T-helper 17 cell (primary cell): ENCODE data around the gene PVR. TPM values are rescaled to one million over a fixed set of nuclear protein-coding genes. Genes with fewer than 3 reads are reported as not detected.
"Not testable (repeated sequence)": the region's sequence is repeated elsewhere in the genome, so short reads cannot be mapped to it uniquely, and the experiment has no call there.

ENCODE experiments used
- ATAC-seq: fragments of 150-1000 bp; cut with Tn5 transposase; 2 replicates; pipeline ENCODE4 v1.10.0; 2021; ENCODE audit warnings: mild to moderate bottlenecking, moderate library complexity
- DNase-seq, 3 donors: peaks; one replicate each; pipeline versions ENCODE4 v3.0.0 to v3.0.0-alpha.2; 2020 to 2021
- H3K9me3 ChIP-seq: one replicate; pipeline ENCODE4 v1.7.0; 2013; ENCODE audit warnings: low read length, mild to moderate bottlenecking; ENCODE audit not compliant: control insufficient read depth, poor library complexity, severe bottlenecking
- H3K27ac Mint-ChIP-seq: one replicate; pipeline ENCODE4 v1.8.0; 2022; ENCODE audit warnings: mild to moderate bottlenecking, moderate library complexity, mixed read lengths
- H3K27me3 Mint-ChIP-seq: one replicate; pipeline ENCODE4 v1.8.0; 2022; ENCODE audit warnings: mixed read lengths
- H3K36me3 Mint-ChIP-seq: one replicate; pipeline ENCODE4 v1.8.0; 2022; ENCODE audit warnings: low read depth, mixed read lengths
- H3K4me1 Mint-ChIP-seq: one replicate; pipeline ENCODE4 v1.8.0; 2022; ENCODE audit warnings: mild to moderate bottlenecking, mixed read lengths
- H3K4me3 Mint-ChIP-seq: one replicate; pipeline ENCODE4 v1.8.0; 2022; ENCODE audit warnings: mild to moderate bottlenecking, moderate library complexity, mixed read lengths
- total RNA-seq, 4 donors: library from RNA in 2 of 4; stranded (reverse) in 2 of 4; gene quantifications; one replicate each; pipeline ENCODE4 v1.2.3 and lab custom pipeline; 2022 to 2026

The PVR gene
- total RNA-seq, 2 donors from 2014 or later, result 0.70 to 0.94 TPM

GRCh38 chr19:44609219-44609618 is 34.5 kb upstream of the PVR start:
- DNase-seq (no peak), ATAC-seq (no peak)
- Mint-ChIP-seq H3K36me3 (no peaks in the 10 kb centered on the region), H3K27me3 (peaks cover 28% of the 10 kb centered on the region), H3K27ac (peak overlapping the region; percentile 3), H3K4me3 (no peak overlapping the region), H3K4me1 (no peaks in the 10 kb centered on the region)
- no peaks in the 10 kb centered on the region for H3K9me3 ChIP-seq

DNA sequence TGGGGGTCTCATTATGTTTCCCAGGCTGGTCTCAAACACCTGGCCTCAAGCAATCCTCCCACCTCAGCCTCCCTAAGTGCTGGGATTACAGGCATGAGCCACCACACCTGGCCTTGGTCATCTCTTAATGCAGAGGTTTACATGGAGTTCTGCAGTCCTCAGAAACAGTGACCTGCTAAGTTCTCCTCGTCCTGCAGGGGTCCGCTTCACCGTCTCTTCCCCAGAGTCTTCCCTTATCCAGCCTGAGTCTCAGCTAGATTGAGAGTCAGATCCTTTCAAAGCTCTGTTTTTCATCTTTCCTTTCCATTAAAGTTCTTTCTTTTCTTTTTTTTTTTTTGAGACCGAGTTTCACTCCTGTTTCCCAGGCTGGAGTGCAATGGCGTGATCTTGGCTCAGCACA is 33.2 kb upstream of the PVR start:
- not testable (repeated sequence) for H3K27ac Mint-ChIP-seq, H3K36me3 Mint-ChIP-seq, H3K4me3 Mint-ChIP-seq

DNA sequence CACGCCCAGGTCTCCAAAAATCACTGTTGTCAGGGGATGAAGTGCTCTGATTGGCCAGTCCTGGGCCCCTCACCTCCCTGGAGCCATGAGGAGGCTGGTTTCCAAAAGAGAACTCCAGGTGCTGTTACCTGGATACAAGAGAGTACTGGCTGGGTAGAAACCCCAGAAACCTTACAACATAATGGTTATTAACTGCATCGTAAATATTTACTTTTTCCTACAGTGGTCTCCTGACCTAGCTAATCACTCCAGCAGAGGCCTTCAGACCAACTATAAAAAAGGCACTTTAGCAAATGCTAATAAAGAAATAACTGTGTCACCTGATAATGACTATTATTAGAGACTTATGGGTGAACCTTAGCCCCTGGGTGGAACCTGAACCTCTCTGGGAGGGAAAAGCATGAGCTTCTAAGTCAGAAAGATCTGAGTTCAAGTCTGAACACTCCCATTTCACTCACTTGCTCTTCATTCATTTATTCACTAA is 31.9 kb upstream of the PVR start:
- H3K4me3 Mint-ChIP-seq, result no peak overlapping the region
- no peaks in the 10 kb centered on the region for H3K9me3 ChIP-seq
- ATAC-seq (no peak), DNase-seq (no peak)
- no peaks in the 10 kb centered on the region for H3K36me3 Mint-ChIP-seq
- H3K27ac Mint-ChIP-seq, result no peak overlapping the region
- peaks cover 23% of the 10 kb centered on the region for H3K27me3 Mint-ChIP-seq
- H3K4me1 Mint-ChIP-seq, result no peaks in the 10 kb centered on the region

More for the DNA sequence above, 33.2 kb upstream of the PVR start:
- not testable (repeated sequence) for H3K4me1 Mint-ChIP-seq, ATAC-seq, H3K9me3 ChIP-seq, DNase-seq
- peaks cover 23% of the 10 kb centered on the region for H3K27me3 Mint-ChIP-seq

GRCh38 chr19:44613295-44614178 is 30.2 kb upstream of the PVR start, which contains the start of gene IGSF23:
Gene IGSF23 (plus strand): TSS chr19:44613563. CDS start chr19:44613646, 83 bp downstream.
- no peak for DNase-seq
- H3K9me3 ChIP-seq, result no peaks in the 10 kb centered on the region

DNA sequence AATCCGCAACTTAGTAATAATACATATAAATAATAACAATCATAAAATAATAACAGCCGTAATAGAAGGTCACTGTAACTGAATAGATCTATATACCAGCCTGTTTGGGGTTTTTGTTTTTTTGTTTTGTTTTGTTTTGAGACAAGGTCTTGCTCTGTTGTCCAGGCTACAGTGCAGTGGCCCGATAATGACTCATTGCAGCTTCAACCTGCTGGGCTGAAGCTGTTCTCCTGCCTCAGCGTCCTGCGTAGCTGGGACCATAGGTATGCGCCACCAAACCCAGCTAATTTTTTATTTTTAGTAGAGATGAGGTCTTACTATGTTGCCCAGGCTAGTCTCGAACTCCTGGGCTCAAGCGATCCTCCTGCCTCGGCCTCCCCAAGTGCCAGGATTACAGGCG is 29.4 kb upstream of the PVR start:
- ATAC-seq, result no peak
- H3K4me3 Mint-ChIP-seq, result no peak overlapping the region
- H3K4me1 Mint-ChIP-seq, result no peaks in the 10 kb centered on the region
- peaks cover 18% of the 10 kb centered on the region for H3K27me3 Mint-ChIP-seq
- DNase-seq, result no peak
- no peaks in the 10 kb centered on the region for H3K36me3 Mint-ChIP-seq
- no peaks in the 10 kb centered on the region for H3K9me3 ChIP-seq
- no peak overlapping the region for H3K27ac Mint-ChIP-seq

More at GRCh38 chr19:44613295-44614178, 30.2 kb upstream of the PVR start, which contains the start of gene IGSF23:
- no peak within 1 kb of the TSS for H3K4me3 Mint-ChIP-seq
- H3K27ac Mint-ChIP-seq, result no peak within 1 kb of the TSS
- H3K27me3 Mint-ChIP-seq, result peaks cover 23% of the 10 kb centered on the region
- ATAC-seq, result no peak
- H3K36me3 Mint-ChIP-seq, result no peaks in the 10 kb centered on the region
- H3K4me1 Mint-ChIP-seq, result no peaks in the 10 kb centered on the region

DNA sequence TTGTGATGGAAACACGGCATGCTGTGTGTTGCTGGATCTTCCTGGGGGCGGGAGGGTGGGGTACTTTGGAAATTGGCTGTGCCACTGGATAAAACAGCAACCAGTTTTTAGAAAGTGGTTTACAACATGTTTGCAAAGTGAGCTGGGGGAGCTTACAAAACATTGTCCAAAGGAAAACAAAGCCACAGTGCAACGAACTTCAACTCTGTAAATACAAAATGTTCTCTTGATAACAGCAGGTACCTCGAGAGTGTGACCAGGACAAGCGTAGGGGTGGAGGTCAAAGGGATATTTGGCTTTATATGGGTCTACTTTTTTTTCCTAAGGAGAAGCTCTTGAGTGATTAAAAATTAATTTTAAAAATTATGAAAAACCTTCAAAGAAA is 27.9 kb upstream of the PVR start:
- H3K4me3 Mint-ChIP-seq, result no peak overlapping the region
- no peaks in the 10 kb centered on the region for H3K9me3 ChIP-seq
- ATAC-seq (no peak), DNase-seq (no peak)
- H3K36me3 Mint-ChIP-seq, result no peaks in the 10 kb centered on the region
- H3K27ac Mint-ChIP-seq, result no peak overlapping the region
- peaks cover 10% of the 10 kb centered on the region for H3K27me3 Mint-ChIP-seq
- H3K4me1 Mint-ChIP-seq, result no peaks in the 10 kb centered on the region

- H3K36me3 Mint-ChIP-seq, result no peaks in the 10 kb centered on the region
- ATAC-seq (no peak), DNase-seq (no peak)
- H3K4me3 Mint-ChIP-seq, result no peak overlapping the region
- H3K27me3 Mint-ChIP-seq, result peaks cover 4% of the 10 kb centered on the region
- H3K9me3 ChIP-seq, result no peaks in the 10 kb centered on the region
- no peak overlapping the region for H3K27ac Mint-ChIP-seq
- no peaks in the 10 kb centered on the region for H3K4me1 Mint-ChIP-seq
These were observed 26.4 kb upstream of the PVR start for GRCh38 chr19:44617110-44617880.

DNA sequence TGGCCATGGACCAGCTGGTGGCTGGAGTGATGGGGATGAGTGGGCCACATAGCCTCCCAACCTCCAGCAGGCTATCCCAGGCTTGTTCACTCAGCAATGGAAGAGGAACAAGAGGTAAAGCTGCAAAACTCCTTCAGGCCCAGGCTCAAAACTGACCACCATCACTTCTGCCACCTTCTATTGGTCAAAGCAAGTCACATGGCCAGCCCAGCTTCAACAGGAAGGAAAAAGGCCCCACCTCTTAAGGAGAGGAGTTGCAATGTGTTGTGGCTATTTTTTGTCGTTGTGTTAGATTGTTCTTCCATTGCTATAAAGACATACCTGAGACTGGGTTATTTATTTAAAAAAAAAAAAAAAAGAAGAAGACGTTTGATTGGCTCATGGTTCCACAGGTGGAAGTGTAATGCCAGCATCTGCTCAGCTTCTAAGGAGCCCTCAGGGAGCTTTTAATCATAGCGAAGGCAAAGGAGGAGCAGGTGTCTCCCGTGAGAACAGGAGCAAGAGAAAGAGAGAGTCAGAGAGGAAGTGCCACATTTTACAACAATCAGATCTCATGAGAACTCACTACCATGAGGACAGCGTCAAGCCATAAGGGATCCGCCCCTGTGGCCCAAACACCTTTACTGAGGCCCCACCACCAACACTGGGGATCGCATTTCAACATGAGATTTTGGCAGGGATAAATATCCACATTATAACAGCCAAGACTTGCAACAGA is 24.9 kb upstream of the PVR start:
- H3K27ac Mint-ChIP-seq, result no peak overlapping the region
- H3K9me3 ChIP-seq, result no peaks in the 10 kb centered on the region
- ATAC-seq (no peak), DNase-seq (no peak)
- no peaks in the 10 kb centered on the region for H3K27me3 Mint-ChIP-seq
- H3K4me3 Mint-ChIP-seq, result no peak overlapping the region
- no peaks in the 10 kb centered on the region for H3K4me1 Mint-ChIP-seq
- no peaks in the 10 kb centered on the region for H3K36me3 Mint-ChIP-seq

- no peaks in the 10 kb centered on the region for H3K9me3 ChIP-seq
- peaks cover 5% of the 10 kb centered on the region for H3K27me3 Mint-ChIP-seq
- H3K4me1 Mint-ChIP-seq, result no peaks in the 10 kb centered on the region
- H3K4me3 Mint-ChIP-seq, result no peak overlapping the region
- DNase-seq (no peak), ATAC-seq (no peak)
- no peak overlapping the region for H3K27ac Mint-ChIP-seq
- peaks cover 2% of the 10 kb centered on the region for H3K36me3 Mint-ChIP-seq
These were observed 23.0 kb upstream of the PVR start for GRCh38 chr19:44620667-44621066.

- DNase-seq (no peak), ATAC-seq (no peak)
- no peaks in the 10 kb centered on the region for H3K9me3 ChIP-seq
- H3K27me3 Mint-ChIP-seq, result peaks cover 12% of the 10 kb centered on the region
- no peak overlapping the region for H3K4me3 Mint-ChIP-seq
- no peaks in the 10 kb centered on the region for H3K4me1 Mint-ChIP-seq
- no peak overlapping the region for H3K27ac Mint-ChIP-seq
- peaks cover 5% of the 10 kb centered on the region for H3K36me3 Mint-ChIP-seq
These were observed 22.3 kb upstream of the PVR start for GRCh38 chr19:44621367-44621766.

DNA sequence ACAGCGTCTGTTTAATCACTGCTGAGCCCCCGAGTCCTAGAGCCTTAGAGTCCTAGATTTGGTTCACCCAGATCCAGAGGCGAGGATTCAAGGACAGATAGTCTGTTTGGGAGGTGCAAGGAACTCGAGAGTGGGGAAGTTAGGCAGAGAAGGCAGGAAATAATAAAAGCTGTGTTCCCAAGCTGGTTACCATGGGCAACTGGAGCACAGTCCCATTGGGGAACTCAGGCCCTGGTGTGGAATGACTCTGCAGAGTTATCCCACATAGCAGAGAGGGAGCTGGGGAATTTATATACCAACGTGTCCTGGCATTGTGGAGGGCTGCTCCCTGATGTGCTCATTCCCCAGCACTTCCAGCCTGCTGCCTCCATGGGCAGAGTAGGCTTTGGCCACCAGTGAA is 20.6 kb upstream of the PVR start:
- H3K4me1 Mint-ChIP-seq, result no peaks in the 10 kb centered on the region
- no peak for ATAC-seq
- no peak overlapping the region for H3K4me3 Mint-ChIP-seq
- H3K36me3 Mint-ChIP-seq, result peaks cover 5% of the 10 kb centered on the region
- H3K27me3 Mint-ChIP-seq, result peaks cover 20% of the 10 kb centered on the region
- H3K9me3 ChIP-seq, result no peaks in the 10 kb centered on the region
- H3K27ac Mint-ChIP-seq, result no peak overlapping the region
- no peak for DNase-seq

- H3K27ac Mint-ChIP-seq, result no peak overlapping the region
- H3K36me3 Mint-ChIP-seq, result peaks cover 5% of the 10 kb centered on the region
- no peaks in the 10 kb centered on the region for H3K9me3 ChIP-seq
- ATAC-seq, result no peak
- no peak overlapping the region for H3K4me3 Mint-ChIP-seq
- no peak for DNase-seq
- H3K27me3 Mint-ChIP-seq, result peaks cover 26% of the 10 kb centered on the region
- no peaks in the 10 kb centered on the region for H3K4me1 Mint-ChIP-seq
These were observed 20.1 kb upstream of the PVR start for GRCh38 chr19:44623626-44624025.

- Mint-ChIP-seq H3K4me3 (no peak overlapping the region), H3K4me1 (no peaks in the 10 kb centered on the region), H3K27ac (no peak overlapping the region), H3K36me3 (peaks cover 7% of the 10 kb centered on the region), H3K27me3 (peaks cover 32% of the 10 kb centered on the region)
- no peaks in the 10 kb centered on the region for H3K9me3 ChIP-seq
- DNase-seq, result no peak
- ATAC-seq, result no peak
These were observed 18.8 kb upstream of the PVR start for GRCh38 chr19:44624840-44625354.
